GM21825 (cell line): ENCODE results near the gene PHOSPHO1.

Experiments used
- ATAC-seq: cut with Tn5 transposase; IDR thresholded peaks from one replicate; pipeline ENCODE4 v1.9.1; 2021; ENCODE audit warnings: mild to moderate bottlenecking, moderate library complexity; ENCODE audit not compliant: unreplicated experiment

The PHOSPHO1 gene

DNA sequence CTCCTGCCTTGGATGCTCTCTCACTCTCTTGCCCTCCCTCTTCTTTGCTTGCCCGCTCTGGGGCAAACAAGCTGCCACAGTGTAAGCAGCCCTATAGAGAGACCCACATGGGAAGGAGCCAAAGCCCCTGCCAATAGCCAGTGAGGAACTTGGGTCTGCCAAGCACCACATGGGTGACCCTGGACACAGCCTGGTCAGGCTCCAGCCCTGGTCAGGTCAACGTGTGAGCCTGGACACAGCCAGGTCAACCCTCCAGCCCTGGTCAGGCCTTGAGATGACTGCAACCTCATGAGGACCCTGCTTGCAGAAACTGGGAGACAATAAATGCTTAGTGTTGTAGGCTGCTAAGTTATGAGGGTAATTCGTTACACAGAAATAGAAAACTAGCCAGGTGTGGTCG is 14.3 kb upstream of the PHOSPHO1 start:
- no peak for ATAC-seq

DNA sequence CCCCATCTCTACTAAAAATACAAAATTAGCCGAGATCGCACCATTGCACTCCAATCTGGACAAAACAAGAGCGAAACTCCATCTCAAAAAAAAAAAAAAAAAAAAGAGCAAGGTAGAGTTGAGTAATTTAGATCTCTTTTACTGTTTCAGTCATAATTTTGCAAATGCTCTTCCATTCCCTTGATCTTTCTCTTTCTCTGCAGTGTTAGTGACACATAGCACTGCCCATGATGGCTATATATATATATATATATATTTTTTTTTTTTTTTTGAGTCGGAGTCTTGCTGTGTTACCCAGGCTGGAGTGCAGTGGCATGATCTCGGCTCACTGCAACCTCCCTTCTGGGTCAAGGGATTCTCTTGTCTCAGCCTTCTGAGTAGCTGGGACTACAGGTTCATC is 12.2 kb upstream of the PHOSPHO1 start:
- no peak for ATAC-seq

DNA sequence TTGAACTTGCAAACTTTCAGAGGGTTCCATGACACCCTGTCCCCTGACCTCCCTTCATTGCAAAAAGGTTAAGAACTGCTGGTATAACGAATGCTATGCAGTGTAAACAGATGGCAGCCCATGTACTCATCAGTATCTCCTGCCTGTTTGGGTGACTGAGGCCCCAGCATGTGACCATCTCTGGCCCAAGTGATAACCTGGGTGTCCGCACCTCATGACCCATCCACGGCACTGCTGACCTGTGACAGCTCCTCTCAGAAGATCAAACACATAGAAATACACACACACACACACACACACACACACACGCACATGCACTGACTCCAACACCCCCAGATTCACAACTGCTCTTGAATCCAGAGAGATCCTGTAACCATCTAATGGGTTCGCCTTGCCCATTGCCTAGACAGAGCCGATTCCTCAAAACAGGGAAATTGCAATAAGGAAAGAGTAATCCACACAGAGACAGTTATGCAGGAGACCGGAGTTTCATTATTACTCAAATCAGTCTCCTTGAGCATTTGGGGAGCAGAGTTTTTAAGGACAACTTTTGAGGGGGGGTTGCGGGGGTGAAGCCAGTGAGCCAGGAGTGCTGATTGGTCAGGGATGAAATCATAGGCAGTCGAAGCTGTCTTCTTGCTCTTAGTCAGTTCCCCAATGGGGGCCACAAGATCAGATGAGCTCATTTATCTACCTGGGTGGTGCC is 11.3 kb upstream of the PHOSPHO1 start:
- no peak for ATAC-seq

DNA sequence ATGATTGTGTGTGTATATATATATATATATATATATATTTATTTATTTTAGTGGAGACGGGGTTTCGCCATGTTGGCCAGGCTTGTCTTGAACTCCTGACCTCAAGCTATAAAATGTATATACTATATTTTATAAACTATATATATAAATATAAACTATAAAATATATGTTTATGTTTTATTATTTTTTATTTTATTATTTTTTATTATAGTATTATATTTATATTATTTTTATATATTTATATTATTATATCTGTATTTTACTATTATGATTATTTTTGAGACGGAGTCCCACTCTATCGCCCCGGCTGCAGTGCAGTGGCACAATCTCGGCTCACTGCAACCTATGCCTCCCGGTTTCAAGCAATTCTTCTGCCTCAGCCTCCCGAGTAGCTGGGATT is 10.5 kb upstream of the PHOSPHO1 start:
- ATAC-seq: no peak

DNA sequence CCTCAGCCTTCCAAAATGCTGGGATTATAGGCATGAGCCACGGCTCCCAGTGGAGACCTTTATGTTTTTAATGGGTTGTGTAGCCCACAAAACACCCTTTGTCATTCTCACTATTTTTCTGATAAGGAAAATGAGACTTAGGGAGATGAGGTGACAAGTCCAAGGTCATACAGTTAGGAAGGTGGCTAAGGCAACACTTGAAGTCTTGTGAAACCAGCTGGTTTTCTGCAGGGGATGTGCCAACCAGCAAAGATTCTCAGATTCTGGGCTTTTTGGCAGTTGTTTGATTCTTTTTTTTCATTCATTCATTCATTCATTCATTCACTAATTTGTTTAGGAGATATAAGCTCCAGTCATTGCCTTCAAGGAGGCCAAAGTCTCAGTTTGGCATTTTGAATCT is 10.0 kb upstream of the PHOSPHO1 start:
- ATAC-seq: no peak

DNA sequence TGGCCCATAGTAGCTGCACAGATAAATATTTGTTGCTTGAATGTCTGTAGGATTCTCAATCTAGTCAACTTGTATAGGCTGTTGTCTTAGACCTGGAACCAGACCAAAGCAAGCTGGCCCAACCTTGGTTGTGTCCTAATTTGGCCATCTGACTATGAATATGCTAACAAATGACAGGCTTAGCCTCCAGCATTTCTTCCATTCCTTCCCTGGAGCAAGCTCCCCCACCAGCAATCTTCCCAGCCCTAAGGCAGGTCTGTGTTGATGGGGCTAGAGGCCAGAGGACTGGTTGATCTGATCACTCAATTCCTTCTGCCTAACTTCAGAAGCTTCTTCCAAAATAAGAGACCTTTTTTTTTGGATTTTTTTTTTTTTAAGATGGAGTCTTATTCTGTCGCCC is 9.4 kb upstream of the PHOSPHO1 start:
- no peak for ATAC-seq

DNA sequence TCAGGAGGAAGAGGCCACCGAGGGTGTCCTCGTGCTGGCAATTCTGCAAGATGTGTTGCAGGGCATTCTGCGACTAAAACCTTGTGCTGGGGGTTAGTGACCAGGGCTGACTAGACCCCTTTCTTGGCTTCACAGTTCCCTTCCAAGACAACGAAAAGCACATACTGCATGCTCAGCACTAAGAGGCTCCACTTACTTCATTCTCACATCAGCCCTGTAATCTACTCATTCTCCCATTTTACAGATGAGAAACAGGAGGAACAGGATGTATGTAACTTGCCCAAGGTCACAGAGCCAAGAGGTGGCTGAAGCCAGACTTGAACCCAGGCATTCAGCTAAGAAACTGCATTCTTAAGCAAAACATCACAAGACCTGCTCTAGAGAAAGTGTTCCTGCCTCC is 5.3 kb upstream of the PHOSPHO1 start:
- no peak for ATAC-seq

DNA sequence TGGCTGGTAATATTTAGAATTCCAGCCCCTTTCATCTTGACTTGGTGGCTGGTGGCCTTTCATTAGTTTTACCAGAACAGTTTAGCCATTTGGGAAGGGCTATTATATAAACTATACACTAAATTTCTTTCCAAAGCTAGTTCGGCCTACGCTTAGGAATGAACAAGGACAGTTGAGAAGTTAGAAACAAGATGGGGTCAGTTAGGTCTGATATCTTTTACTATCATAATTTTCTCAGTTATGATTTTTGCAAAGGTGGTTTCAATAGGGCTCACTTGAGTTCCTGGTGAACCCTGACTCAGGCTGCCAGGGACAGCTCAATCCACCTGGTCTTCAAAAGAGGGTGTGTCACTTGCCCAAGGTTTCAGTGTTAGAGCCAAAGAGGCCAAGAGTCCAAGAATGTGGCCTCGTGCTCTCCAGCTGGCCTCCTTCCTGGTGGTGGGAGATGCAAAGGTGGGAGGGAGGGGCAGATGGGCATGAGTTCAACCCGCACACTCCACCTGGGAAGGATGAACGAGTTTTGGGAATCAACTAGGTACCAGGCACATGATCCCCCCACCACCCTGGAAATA is 4.0 kb upstream of the PHOSPHO1 start:
- ATAC-seq: no peak

DNA sequence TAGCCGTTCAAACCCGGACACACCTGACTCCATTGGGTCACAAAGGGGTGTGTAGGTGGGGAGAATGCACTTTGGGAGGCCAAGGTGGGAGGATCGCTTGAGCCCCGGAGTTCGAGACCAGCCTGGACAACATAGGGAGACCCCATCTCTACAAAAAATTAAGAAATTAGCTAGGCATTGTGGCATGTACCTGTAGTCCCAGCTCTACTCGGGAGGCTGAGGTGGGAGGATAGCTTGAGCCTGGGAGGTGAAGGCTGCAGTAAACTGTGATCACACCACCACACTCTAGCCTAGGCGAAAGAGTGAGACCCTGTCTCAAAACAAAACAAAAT is 942 bp upstream of the PHOSPHO1 start:
- ATAC-seq: no peak

DNA sequence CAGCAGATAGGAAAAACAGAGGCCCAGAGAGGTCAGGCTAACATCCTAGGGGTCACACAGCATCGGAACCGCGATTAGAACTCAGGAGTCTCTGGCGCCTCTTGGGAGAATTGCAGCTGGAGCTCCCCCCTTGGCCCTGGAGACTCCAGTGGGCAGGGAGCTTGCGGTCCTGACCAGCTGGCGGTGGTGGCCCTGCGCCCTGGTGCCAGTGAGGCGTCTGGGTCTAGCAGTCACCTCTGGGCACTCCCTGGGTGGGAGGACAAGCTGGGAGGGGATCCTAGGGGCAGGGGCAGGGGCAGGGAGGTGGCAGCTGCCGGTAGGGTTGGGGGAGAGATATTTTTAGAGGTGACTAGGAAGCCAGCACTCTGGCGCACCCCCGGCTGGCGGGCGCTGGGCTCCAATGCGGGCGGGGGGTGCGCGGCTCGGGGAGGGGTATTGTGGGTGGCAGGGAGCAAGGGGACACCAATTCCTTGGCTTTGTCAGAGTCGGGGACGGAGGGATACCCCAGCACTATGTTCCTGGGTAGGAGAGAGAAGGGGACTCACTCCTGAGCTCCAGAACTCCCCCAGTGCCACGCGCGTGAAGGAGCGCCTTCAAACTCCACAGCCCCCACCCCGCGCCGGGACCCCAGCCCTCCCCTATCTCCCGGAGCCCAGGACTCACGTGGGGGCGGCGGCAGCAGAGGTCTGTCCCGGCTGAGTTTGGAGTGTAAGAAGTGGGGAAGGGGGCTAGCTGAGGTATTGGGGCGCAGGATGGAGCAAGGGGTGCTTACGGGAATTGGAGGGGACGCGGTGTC is 584 bp downstream of the PHOSPHO1 start:
- no peak for ATAC-seq

DNA sequence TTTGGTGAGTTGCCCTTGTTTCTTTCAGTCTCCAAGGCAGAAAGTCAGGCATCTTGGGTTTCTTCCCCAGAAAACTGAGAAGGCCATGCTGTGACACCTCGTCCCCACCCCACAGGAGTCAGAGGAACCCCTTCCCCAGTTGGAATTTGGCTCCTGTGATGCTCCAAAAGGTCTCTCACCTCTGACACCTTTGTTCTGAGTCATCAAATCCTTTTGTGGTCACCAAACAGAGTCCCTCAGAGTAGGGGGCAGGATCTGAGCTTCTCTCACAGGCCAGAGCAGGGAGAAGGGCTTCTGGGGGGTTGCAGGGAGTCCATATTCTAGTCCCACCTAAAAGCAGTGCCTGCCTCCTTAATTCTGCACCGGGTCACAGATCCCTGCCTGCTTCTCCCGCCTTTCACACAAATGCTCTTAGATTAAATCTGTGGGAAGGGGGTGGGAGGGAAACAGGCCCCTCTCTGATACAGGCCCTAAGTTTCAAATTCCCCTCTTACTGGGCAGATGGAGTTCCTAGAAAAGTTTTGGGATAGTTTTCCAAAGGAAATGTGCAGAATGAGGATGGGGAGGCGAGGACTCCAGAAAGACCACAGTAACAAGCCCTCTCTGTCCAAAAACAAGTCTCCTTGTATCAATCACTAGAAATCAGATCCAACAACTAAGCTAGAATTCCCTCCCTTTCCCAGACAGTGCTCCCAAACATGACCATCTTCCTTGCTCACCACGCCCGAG is 1.3 kb downstream of the PHOSPHO1 start:
- ATAC-seq: no peak

DNA sequence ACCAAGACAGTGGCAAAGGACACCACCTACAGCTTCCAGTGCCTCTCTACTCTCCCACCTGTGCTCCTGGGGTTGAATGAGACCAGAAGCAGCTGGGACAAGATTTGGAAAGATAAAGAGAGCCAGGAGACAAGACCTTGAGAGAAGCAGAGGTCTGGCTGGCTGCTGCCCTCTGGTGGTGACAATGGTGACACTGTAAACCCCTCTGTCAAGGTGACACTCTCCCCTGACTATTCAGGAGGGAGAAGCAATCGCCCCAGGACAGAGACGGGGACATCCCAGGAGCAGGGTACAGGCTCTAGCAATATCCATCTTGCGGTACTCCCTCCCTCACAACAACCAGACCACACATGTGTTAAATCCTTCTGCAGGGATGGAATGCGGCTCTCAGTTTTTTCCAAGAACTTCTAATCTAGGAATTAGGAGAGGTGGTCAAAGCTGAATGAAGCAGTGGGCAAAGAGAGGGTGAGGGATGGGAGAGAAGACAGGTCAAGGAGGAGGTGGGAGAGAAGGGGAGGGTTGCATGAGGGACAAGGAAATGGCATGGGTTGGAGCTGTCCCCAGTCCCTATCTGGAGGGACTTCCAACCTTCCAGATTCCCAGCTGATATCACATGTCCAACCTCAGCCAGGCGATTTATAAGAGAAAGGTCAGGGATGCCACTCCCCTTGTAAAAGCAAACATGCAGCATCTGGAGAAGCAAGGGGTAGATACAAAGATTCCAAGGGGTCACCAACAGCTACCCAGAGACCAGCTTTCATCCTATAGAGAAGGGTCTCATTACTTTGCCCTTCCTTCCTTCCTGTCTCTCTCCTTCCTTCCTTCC is 2.9 kb downstream of the PHOSPHO1 start:
- no peak for ATAC-seq

DNA sequence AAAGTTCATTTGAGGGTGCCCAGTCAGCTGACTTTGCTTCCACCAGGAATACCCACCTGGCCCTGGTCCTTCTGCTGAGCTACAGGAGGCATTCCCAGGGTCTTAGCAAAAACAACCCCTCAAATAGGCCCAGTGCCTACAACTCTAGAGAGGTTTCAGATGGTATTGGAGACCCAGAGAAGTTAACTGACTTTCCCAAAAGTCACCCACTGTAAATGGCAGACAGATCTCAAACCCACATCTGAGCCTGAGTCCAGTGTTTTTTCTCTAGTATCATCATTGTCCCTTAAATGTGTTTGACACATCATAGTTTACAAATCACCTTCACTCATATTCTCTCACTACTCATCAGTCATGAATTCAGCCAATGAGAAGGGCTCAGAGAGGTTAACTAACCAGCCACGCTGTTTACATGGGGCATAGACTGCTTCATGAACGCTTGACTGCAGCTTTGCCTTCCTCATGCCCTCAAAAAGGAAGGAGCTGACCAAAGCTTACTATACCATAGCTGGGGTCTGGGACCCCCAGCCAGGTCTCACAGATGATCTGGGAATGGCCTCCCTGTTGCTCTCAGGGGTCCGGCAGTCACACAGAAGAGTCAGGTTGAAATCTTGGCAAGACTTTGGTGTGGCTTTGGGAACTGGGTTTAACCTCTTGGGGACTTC is 3.7 kb downstream of the PHOSPHO1 start:
- no peak for ATAC-seq

DNA sequence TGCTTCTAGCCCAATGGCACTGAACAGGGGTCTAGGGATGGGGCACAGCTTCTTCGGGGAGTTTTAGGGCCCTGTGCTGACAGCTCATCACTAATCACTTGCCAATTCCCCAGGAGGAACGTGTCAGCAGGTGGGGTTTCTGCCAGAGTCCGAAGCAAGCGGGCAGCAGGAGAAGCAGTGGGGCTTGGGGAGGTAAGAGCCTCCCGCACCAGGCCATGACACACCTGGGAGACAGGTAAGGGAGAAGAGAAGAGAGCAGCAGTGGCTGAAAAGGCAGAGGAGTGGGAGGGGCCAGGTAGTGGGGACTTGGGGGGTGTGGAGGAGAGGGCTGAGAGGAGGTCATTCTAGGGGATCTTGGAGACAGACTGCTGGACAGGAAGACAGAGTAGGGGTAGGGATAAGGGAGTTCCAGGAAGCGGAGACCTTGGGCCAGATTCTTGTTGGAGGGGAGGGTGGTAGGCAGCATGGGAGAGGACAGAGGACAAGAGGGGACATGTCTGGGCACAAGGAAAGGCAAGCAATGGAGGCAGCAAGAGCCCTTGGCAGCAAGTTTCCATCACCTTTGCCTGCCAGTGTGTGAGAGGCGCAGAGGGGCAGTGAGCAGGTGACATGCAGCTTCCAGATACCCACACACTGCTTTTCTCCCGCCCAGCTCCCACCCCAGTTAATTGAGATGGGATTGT is 4.9 kb downstream of the PHOSPHO1 start:
- no peak for ATAC-seq

DNA sequence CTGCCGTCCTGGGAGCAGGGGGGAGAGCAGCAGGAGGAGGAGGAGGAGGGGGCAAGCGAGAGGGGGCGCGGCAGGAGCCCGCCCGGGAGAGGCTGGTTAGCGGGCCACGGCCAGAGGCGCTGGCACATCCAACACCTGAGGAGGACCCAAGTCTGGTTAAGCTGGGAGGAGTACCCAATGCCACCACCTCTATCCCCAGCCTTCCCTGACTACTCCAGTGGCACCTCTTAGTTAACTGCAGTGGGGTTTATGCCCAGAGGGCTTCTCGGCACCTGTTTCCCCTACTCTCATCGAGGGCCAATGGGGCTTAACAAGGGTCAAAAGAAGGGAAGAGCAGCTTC is 5.6 kb downstream of the PHOSPHO1 start:
- ATAC-seq: no peak

DNA sequence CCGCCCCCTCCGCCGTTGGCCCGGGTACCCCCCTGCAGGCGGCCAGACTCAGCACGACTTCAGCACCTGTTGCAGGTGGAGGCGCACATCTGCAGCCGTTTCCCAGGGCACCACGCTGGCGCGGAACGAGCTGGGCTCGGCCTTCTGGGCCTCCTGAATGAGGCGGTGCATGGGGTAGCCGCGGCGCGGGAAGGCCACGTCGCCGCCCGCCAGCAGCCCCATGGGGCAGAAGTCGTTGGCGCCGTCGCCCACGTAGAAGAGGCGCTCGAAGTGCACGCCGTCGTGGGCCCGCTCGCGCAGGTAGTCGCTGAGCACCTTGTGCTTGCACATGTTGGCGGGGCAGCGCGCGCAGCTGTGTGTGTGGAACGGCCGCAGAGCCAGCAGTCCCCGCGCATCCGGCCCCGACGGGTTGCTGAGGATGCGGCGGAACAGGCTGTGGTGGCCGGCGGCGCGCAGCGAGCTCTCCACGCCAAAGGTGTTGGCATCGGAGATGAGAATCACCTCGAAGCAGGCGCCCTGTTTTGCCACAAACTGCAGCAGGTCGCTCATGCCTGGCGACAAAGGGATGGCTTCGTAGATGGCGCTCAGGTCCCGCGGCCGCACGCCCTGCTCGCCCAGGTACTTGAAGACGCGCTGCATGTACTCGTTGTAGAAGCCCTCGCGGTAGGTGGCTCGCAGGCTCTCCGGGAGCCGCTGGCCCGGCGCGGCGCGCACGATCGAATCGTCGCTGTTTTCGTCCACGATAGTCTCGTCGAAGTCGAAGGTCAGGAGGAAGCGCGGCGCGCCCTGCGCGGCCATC is 6.2 kb downstream of the PHOSPHO1 start:
- ATAC-seq: no peak

DNA sequence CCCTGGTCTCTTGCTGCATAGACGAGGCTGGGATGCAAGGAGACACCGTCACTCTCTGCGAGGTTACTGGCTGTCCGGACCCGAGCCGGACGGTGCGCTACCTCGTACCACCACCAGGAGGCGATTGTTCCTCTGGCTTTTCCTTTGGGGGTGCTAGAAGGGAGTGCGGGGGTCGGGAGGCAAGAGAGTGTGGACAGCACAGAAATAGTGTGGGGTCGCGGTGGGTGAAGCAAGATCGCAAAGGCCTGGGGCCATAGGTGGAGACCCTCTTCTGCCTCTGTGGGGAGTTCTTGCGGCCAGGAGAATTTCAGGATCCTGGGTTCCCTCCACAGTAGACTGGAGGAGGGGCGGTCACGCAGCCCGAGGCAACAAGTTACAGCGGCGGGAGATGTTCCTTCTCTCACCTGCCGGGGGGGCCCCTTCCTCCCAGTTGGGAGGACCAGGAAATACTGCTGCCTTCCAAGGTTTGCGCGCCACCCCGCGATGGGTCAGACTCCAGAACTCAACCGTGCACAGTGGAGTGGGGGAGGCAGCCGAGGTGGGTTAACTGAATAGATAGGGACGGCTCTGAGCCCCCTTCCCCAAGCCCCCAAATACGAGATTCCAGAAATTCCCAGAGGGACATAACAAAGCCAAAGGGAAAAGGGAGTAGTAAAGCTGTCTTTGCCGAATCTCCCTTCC is 6.9 kb downstream of the PHOSPHO1 start:
- no peak for ATAC-seq

DNA sequence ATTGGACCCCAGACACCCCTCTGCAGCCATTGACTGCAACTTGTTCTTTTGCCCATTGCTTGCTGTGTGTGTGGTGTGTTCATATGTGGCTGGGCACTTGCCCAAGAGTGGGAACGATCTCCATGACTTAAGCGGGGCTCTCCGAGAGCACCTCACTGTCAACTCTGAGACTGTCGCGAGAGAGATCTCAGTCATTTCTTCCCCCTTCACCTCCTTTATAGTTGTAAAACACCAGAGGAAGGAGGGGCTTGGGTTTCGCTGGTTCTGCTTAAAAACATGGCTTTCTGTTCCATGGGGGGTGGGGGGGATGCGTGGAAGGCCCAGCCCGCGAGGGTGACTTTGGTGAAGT is 7.4 kb downstream of the PHOSPHO1 start:
- no peak for ATAC-seq

DNA sequence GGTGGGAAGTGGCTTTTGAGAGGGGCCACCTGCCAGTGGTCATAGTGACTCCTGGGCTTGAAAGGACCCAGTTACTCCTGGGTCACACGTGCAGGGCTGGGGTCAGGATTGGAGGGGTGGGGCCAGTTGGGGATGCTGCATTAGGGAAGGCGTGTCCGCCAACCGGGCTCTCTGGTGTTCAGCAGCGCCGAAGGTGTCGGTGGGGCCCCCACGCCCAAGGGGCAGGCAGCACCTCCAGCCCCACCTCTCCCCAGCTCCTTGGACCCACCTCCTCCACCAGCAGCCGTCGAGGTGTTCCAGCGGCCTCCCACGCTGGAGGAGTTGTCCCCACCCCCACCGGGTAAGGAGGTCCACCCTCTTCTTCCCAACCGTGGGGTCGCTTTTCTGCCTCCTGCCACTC is 10.6 kb downstream of the PHOSPHO1 start:
- no peak for ATAC-seq
